ENCODE data around the gene LMO7. TPM values are rescaled to one million over a fixed set of nuclear protein-coding genes. Genes with fewer than 3 reads are reported as not detected.

The LMO7 gene
- total and polyA plus RNA-seq, 4 donors = 17.5 to 69.6 (median 38.2) TPM

DNA sequence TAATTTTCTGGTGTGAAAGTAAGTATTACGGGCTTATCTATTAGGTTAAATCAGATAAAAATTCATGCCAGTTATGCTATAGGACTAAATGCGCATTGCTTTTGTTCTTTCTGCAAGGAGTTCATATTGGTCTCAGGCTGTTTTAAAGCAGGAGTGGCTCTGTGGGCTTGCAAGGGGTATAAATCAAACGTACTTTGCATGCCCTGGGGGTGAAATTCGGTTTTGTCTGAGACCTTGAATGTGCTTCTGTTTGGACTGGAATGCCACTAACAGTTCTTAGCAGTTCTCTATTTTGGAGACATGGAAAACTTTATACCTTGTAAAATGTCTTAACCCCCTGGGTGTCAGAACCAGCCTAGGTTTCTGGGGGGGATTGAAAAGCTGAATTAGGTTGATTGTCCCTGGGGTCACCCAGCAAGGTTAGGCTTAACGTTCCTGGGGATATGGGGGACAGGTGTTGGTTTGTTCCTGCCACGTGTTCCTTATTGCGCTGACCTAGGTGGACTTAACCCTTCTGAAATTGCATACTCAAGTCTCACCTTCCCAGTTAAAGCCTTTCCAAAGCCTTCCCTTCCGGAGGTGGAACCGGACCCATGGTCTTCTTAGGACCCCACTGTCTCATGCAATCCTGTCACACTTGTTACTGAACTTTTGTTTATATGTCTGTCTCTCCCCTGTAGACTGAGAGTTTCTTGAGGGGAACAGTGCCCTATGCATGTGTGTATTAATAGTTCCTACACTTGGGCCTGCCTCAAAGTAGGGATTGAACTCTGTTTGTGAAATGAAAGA lies 182.2 kb downstream of the LMO7 start:
- H3K9ac ChIP-seq (ENCODE audit: low read depth in 1 of 2, low read length in 2 of 2) = no peak overlapping the region

DNA sequence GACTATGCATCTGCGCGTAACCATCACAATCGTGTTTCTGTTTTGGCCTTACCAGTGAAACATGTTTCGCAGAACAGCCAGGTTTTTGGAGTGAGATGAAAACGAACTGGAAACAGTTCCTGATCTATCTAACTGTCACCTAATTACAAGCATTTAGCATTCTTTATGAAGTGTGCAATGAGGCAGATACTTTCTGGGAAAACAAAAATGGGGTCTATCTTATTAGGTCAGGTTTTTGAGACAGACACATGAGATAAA lies 182.8 kb downstream of the LMO7 start:
- 96% methylated on average over 5 of the region's 5 CpGs for WGBS
- H3K27ac ChIP-seq (ENCODE audit: low read depth in 1 of 2, low read length in 2 of 2) = no peak overlapping the region
- H3K36me3 ChIP-seq (ENCODE audit: control insufficient read depth in 4 of 4, insufficient read depth in 3 of 4, low read depth in 1 of 4, low read length in 3 of 4) = peaks cover 4 to 40% (median 27%) of the 10 kb centered on the region in 4 donors
- TF ChIP-seq, protein P1, sequence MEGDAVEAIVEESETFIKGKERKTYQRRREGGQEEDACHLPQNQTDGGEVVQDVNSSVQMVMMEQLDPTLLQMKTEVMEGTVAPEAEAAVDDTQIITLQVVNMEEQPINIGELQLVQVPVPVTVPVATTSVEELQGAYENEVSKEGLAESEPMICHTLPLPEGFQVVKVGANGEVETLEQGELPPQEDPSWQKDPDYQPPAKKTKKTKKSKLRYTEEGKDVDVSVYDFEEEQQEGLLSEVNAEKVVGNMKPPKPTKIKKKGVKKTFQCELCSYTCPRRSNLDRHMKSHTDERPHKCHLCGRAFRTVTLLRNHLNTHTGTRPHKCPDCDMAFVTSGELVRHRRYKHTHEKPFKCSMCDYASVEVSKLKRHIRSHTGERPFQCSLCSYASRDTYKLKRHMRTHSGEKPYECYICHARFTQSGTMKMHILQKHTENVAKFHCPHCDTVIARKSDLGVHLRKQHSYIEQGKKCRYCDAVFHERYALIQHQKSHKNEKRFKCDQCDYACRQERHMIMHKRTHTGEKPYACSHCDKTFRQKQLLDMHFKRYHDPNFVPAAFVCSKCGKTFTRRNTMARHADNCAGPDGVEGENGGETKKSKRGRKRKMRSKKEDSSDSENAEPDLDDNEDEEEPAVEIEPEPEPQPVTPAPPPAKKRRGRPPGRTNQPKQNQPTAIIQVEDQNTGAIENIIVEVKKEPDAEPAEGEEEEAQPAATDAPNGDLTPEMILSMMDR (IDR thresholded peaks at IDR 0.05; ENCODE audit: low read depth, low read length, missing input control) = no peak
- TF ChIP-seq, protein P2, sequence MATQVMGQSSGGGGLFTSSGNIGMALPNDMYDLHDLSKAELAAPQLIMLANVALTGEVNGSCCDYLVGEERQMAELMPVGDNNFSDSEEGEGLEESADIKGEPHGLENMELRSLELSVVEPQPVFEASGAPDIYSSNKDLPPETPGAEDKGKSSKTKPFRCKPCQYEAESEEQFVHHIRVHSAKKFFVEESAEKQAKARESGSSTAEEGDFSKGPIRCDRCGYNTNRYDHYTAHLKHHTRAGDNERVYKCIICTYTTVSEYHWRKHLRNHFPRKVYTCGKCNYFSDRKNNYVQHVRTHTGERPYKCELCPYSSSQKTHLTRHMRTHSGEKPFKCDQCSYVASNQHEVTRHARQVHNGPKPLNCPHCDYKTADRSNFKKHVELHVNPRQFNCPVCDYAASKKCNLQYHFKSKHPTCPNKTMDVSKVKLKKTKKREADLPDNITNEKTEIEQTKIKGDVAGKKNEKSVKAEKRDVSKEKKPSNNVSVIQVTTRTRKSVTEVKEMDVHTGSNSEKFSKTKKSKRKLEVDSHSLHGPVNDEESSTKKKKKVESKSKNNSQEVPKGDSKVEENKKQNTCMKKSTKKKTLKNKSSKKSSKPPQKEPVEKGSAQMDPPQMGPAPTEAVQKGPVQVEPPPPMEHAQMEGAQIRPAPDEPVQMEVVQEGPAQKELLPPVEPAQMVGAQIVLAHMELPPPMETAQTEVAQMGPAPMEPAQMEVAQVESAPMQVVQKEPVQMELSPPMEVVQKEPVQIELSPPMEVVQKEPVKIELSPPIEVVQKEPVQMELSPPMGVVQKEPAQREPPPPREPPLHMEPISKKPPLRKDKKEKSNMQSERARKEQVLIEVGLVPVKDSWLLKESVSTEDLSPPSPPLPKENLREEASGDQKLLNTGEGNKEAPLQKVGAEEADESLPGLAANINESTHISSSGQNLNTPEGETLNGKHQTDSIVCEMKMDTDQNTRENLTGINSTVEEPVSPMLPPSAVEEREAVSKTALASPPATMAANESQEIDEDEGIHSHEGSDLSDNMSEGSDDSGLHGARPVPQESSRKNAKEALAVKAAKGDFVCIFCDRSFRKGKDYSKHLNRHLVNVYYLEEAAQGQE (IDR thresholded peaks at IDR 0.05) = no peak
- no peak for TF ChIP-seq RXRA (IDR thresholded peaks at IDR 0.05)
- TF ChIP-seq NR2F2 (IDR thresholded peaks at IDR 0.05) = no peak
- TF ChIP-seq RAD21 (IDR thresholded peaks at IDR 0.05) = no peak
- no peak overlapping the region for H3K4me3 ChIP-seq (ENCODE audit: low read depth in 1 of 3, low read length in 3 of 3)
- no peak for DNase-seq (ENCODE audit: low spot score)
- no peak overlapping the region for H3K9ac ChIP-seq (ENCODE audit: low read depth in 1 of 2, low read length in 2 of 2)
- no peaks in the 10 kb centered on the region for H3K9me3 ChIP-seq (ENCODE audit: control insufficient read depth in 4 of 4, low read length in 3 of 4)
- H3K4me1 ChIP-seq (ENCODE audit: control insufficient read depth in 4 of 4, insufficient read depth in 4 of 4, low read length in 3 of 4) = no peaks in the 10 kb centered on the region
- no peaks in the 10 kb centered on the region for H3K27me3 ChIP-seq (ENCODE audit: control insufficient read depth in 4 of 4, insufficient read depth in 4 of 4, low read length in 3 of 4)

More for the DNA sequence above, 182.2 kb downstream of the LMO7 start:
- Histone ChIP-seq H3K9me3 (ENCODE audit: control insufficient read depth in 4 of 4, low read length in 3 of 4) (no peaks in the 10 kb centered on the region), H3K27ac (ENCODE audit: low read depth in 1 of 2, low read length in 2 of 2) (no peak overlapping the region), H3K4me1 (ENCODE audit: control insufficient read depth in 4 of 4, insufficient read depth in 4 of 4, low read length in 3 of 4) (no peaks in the 10 kb centered on the region), H3K36me3 (ENCODE audit: control insufficient read depth in 4 of 4, insufficient read depth in 3 of 4, low read depth in 1 of 4, low read length in 3 of 4) (peaks cover 4 to 35% (median 22%) of the 10 kb centered on the region in 4 donors), H3K27me3 (ENCODE audit: control insufficient read depth in 4 of 4, insufficient read depth in 4 of 4, low read length in 3 of 4) (no peaks in the 10 kb centered on the region), H3K4me3 (ENCODE audit: low read depth in 1 of 3, low read length in 3 of 3) (no peak overlapping the region)
- no peak for DNase-seq (ENCODE audit: low spot score)
- 90% methylated on average over 9 of the region's 9 CpGs for WGBS
- TF ChIP-seq, protein P3, sequence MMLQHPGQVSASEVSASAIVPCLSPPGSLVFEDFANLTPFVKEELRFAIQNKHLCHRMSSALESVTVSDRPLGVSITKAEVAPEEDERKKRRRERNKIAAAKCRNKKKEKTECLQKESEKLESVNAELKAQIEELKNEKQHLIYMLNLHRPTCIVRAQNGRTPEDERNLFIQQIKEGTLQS (IDR thresholded peaks at IDR 0.05) = no peak
- TF ChIP-seq, protein P1 (IDR thresholded peaks at IDR 0.05; ENCODE audit: low read depth, low read length, missing input control) = no peak

DNA sequence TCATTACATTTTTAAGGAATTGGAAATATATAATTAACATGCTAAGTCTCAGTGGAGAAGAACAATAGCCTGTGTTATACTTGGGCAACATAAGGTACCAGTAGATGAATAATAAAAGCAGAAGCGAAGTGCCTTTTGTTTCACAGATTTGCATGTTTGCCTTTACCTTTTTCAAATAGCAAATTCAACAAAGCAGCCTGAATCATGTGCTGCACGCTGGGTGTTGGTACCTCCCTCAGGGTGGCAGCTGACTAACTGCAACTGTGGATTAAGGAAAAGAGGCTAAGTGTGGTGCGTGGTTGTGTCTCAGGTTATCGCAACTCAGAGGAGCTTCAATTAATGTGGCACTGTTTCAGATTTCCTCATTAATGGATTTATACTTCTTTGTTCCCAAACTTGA lies 189.0 kb downstream of the LMO7 start:
- Histone ChIP-seq H3K4me1 (ENCODE audit: control insufficient read depth in 4 of 4, insufficient read depth in 4 of 4, low read length in 3 of 4) (no peaks in the 10 kb centered on the region), H3K36me3 (ENCODE audit: control insufficient read depth in 4 of 4, insufficient read depth in 3 of 4, low read depth in 1 of 4, low read length in 3 of 4) (peaks cover 4 to 49% (median 35%) of the 10 kb centered on the region in 4 donors), H3K27ac (ENCODE audit: low read depth in 1 of 2, low read length in 2 of 2) (no peak overlapping the region), H3K9me3 (ENCODE audit: control insufficient read depth in 4 of 4, low read length in 3 of 4) (no peaks in the 10 kb centered on the region), H3K9ac (ENCODE audit: low read depth in 1 of 2, low read length in 2 of 2) (no peak overlapping the region), H3K4me3 (ENCODE audit: low read depth in 1 of 3, low read length in 3 of 3) (no peak overlapping the region), H3K27me3 (ENCODE audit: control insufficient read depth in 4 of 4, insufficient read depth in 4 of 4, low read length in 3 of 4) (no peaks in the 10 kb centered on the region)
- no peak for DNase-seq (ENCODE audit: low spot score)
- WGBS = 96% methylated on average over 4 of the region's 4 CpGs
- TF ChIP-seq RXRA (IDR thresholded peaks at IDR 0.05) = no peak
- TF ChIP-seq JUND (IDR thresholded peaks at IDR 0.05) = no peak
- TF ChIP-seq GABPA (IDR thresholded peaks at IDR 0.05 in 1 of 2, conservative IDR thresholded peaks at IDR 0.05 in 1 of 2) = no peak
- TF ChIP-seq, protein P4, sequence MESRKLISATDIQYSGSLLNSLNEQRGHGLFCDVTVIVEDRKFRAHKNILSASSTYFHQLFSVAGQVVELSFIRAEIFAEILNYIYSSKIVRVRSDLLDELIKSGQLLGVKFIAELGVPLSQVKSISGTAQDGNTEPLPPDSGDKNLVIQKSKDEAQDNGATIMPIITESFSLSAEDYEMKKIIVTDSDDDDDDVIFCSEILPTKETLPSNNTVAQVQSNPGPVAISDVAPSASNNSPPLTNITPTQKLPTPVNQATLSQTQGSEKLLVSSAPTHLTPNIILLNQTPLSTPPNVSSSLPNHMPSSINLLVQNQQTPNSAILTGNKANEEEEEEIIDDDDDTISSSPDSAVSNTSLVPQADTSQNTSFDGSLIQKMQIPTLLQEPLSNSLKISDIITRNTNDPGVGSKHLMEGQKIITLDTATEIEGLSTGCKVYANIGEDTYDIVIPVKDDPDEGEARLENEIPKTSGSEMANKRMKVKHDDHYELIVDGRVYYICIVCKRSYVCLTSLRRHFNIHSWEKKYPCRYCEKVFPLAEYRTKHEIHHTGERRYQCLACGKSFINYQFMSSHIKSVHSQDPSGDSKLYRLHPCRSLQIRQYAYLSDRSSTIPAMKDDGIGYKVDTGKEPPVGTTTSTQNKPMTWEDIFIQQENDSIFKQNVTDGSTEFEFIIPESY (IDR thresholded peaks at IDR 0.05) = no peak
- TF ChIP-seq, protein P3 (IDR thresholded peaks at IDR 0.05) = no peak
- no peak for TF ChIP-seq RAD21 (IDR thresholded peaks at IDR 0.05)
- TF ChIP-seq YY1 (IDR thresholded peaks at IDR 0.05) = no peak
- TF ChIP-seq TAF1 (conservative IDR thresholded peaks at IDR 0.05) = no peak
- no peak for TF ChIP-seq EGR1 (IDR thresholded peaks at IDR 0.05; ENCODE audit: low read depth in 2 of 2)
- TF ChIP-seq HNF4A (conservative IDR thresholded peaks at IDR 0.05) = no peak
- no peak for TF ChIP-seq NR2F2 (IDR thresholded peaks at IDR 0.05)
